Heart left ventricle (tissue), 13 donors: Measurements from ENCODE around the gene SORCS2.

ENCODE experiments used
- CTCF ChIP-seq, 12 donors: fragments of 200-600 bp; sonication (generic) in 4 of 12; IDR thresholded peaks; one replicate each; pipeline versions ENCODE4 v1.5.0 to v1.8.0; 2018 to 2022; ENCODE audit warnings: antibody characterized with exemption in 12 of 12, mild to moderate bottlenecking in 5 of 12
- POLR2A ChIP-seq, 2 donors: fragments of 450-650 bp; IDR thresholded peaks; one replicate each; pipeline ENCODE4 v1.6.1; 2017; ENCODE audit warnings: antibody characterized with exemption in 2 of 2, mild to moderate bottlenecking in 2 of 2, moderate library complexity in 2 of 2
- donor health status: ischemic (EF 13 %, LVEDD 7.1; RV severe dilation, severe dysfunction).
- donor health status: DM: no; HTN: yes; CAD: no.
- donor health status: DM: no; HTN: no; CAD: no.
- donor health status: ischemic (EF 25% LVEDD 6.9; RV normal size, moderate dysfunction).
- donor health status: ischemic (EF 25% LVEDD 5.7; RV mildly dilated, moderate dysfunction).
- donor health status: ischemic (EF 35%, LVEDD 5.7; RV mildly dilated, moderate dysfunction).
- donor health status: nonischemic (EF 11% LVEDD 7.7; RV severe dilation, severe dysfunction).
- donor health status: DM: yes; HTN: yes; CAD: no.
- donor health status: PGD.
- donor health status: ischemic (EF 29% LVEDD 5.4; RV normal size, mild dysfunction).
- donor health status: nonischemic (EF 23%, LVEDD 6.1; RV moderate dilation, normal function).

DNA sequence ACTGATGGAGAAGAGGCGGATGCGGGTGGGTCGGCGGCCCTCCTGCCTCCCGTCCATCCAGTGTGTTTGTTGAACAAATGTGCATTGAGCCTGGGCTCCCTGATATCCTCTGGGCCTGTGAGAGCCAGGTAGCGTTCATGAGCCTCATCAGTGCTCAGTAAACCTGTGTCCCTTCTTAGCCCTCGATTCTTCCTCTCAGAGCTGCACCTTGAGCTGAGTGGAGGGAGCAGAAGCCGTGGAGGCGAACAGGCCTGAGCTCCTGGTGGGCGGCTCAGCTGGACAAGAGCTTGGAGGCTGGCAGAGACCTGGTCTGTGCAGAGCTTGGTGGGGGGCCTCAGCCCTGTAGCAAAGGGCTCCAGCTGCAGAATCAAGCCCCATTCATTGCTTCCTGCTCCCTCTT is 112.1 kb downstream of the SORCS2 start:
- TF ChIP-seq CTCF (IDR thresholded peaks at IDR 0.05) (no peak), POLR2A (IDR thresholded peaks at IDR 0.05) (no peak)
